ENCODE results near the gene KLK10.

KLK10 gene

GRCh38 chr19:50967929-50968715 is 51.4 kb downstream of the KLK10 start:
- peak; percentile 57 for DNase-seq

- no peak for DNase-seq
These were observed 55.2 kb downstream of the KLK10 start for GRCh38 chr19:50964266-50964665.

GRCh38 chr19:50963381-50963780 is 56.1 kb downstream of the KLK10 start:
- no peak for DNase-seq

Data from right kidney (tissue), 1 donor.